GM12873 (cell line): ENCODE results near the gene MTNR1A.

Source experiments
- TF ChIP-seq, protein P1 (sequence below): IDR thresholded peaks from 2 replicates; pipeline ENCODE4 v1.5.1; 2012; ENCODE audit warnings: low read depth, mild to moderate bottlenecking, moderate library complexity, low read length, control low read depth; ENCODE audit not compliant: insufficient read depth; ENCODE audit errors: missing control alignments

MTNR1A gene

DNA sequence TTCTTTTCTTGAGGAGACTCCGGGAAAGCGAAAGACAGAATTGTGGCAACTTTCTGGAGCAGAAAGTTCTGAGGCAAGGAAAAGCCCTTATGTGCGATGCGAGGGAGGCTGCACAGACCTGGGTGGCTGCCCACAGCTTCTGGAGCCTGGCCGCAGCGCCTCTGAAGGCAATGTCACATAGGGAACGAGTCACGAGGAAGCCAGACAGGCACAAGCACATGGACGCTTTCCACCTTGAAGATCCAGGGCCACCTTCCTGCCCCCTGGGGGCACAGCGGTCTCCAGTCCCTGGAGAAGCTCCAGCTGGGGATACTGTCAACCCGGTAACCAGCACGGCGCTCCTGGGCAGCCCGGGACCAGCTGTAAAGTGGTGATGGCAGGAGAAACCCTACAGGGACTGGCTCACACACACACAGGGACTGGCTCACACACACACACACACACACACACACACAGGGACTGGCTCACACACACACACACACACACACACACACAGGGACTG, 69.8 kb downstream of the MTNR1A start:
- TF ChIP-seq, protein P1, sequence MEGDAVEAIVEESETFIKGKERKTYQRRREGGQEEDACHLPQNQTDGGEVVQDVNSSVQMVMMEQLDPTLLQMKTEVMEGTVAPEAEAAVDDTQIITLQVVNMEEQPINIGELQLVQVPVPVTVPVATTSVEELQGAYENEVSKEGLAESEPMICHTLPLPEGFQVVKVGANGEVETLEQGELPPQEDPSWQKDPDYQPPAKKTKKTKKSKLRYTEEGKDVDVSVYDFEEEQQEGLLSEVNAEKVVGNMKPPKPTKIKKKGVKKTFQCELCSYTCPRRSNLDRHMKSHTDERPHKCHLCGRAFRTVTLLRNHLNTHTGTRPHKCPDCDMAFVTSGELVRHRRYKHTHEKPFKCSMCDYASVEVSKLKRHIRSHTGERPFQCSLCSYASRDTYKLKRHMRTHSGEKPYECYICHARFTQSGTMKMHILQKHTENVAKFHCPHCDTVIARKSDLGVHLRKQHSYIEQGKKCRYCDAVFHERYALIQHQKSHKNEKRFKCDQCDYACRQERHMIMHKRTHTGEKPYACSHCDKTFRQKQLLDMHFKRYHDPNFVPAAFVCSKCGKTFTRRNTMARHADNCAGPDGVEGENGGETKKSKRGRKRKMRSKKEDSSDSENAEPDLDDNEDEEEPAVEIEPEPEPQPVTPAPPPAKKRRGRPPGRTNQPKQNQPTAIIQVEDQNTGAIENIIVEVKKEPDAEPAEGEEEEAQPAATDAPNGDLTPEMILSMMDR: no peak

DNA sequence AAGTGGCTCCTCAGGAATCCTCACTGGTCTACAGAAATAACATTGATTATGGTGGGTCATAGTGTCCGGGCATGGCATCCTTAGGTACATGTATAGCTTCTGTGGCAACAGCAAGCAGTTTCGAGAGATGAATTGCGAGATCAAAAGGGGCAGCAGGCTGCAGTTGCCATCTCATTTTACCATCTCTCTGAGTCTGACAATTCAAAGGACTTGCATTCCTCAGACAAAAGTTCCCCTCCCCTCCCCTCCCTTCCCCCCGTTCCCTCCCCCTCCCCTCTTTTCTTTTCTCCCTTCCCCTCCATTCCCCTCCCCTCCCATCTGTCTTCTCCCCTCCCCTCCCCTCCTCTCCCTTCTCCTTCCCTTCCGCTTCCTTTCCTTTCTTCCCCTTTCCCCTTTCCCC, 70.2 kb downstream of the MTNR1A start:
- TF ChIP-seq, protein P1: no peak

DNA sequence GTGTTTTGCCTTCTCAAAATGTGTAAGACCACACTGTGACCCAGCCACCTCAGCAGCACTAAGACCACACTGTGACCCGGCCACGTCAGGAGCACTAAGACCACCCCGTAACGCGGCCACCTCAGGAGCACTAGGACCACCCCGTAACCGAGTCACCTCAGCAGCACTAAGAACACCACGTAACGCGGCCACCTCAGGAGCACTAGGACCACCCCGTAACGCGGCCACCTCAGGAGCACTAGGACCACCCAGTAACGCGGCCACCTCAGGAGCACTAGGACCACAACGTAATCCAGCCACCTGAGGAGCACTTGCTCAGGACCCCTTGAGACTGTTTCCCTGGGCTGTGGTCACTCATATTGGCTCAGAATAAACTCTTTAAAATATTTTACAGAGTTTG, 71.7 kb downstream of the MTNR1A start:
- TF ChIP-seq, protein P1: no peak
